ENCODE data around the gene LHX2. TPM values are rescaled to one million over a fixed set of nuclear protein-coding genes. Genes with fewer than 3 reads are reported as not detected.
A peak's percentile ranks its signal among the peaks of the same experiment; 100 is the strongest.

LHX2 gene
- total RNA-seq, 3 donors from 2014 or later: not detected

- peaks cover 0 to 19% of the 10 kb centered on the region in 2 donors for H3K27me3 ChIP-seq
- no peaks in the 10 kb centered on the region for H3K9me3 ChIP-seq
- intact Hi-C loops (cut with DNase I; ENCODE audit: low total_unique reads): no loop called here
- no peak overlapping the region for H3K27ac ChIP-seq
- no peak for TF ChIP-seq POLR2AphosphoS5 (IDR thresholded peaks at IDR 0.05)
- no peak for TF ChIP-seq POLR2A (IDR thresholded peaks at IDR 0.05)
- TF ChIP-seq CTCF (IDR thresholded peaks at IDR 0.05): no peak
- peak overlapping the region in 1 of 3 donors; percentile 60 for H3K4me3 ChIP-seq
- H3K4me1 ChIP-seq: peaks cover 8 to 17% of the 10 kb centered on the region in 2 donors
- DNase-seq (ENCODE audit: low spot score in 2 of 2): no peak
- H3K36me3 ChIP-seq: no peaks in the 10 kb centered on the region
Observed at GRCh38 chr9:124041817-124042116, 30.2 kb downstream of the LHX2 start.

GRCh38 chr9:124042201-124042721 lies 30.7 kb downstream of the LHX2 start:
- Histone ChIP-seq H3K27ac (no peak overlapping the region), H3K4me3 (peak overlapping the region in 1 of 3 donors; percentile 6), H3K27me3 (peaks cover 0 to 16% of the 10 kb centered on the region in 2 donors), H3K4me1 (peaks cover 8 to 17% of the 10 kb centered on the region in 2 donors), H3K9me3 (no peaks in the 10 kb centered on the region), H3K36me3 (no peaks in the 10 kb centered on the region)
- TF ChIP-seq POLR2AphosphoS5 (IDR thresholded peaks at IDR 0.05): no peak
- no peak for TF ChIP-seq CTCF (IDR thresholded peaks at IDR 0.05)
- no peak for TF ChIP-seq POLR2A (IDR thresholded peaks at IDR 0.05)
- no peak for DNase-seq (ENCODE audit: low spot score in 2 of 2)
- intact Hi-C loops (cut with DNase I; ENCODE audit: low total_unique reads): no loop called here

GRCh38 chr9:124044448-124044847 lies 32.9 kb downstream of the LHX2 start:
- Histone ChIP-seq H3K9me3 (no peaks in the 10 kb centered on the region), H3K4me3 (no peak overlapping the region), H3K36me3 (no peaks in the 10 kb centered on the region), H3K27me3 (peaks cover 0 to 13% of the 10 kb centered on the region in 2 donors), H3K27ac (no peak overlapping the region), H3K4me1 (peaks cover 8 to 17% of the 10 kb centered on the region in 2 donors)
- intact Hi-C loops (cut with DNase I; ENCODE audit: low total_unique reads): no loop called here
- TF ChIP-seq CTCF (IDR thresholded peaks at IDR 0.05): no peak
- no peak for TF ChIP-seq POLR2AphosphoS5 (IDR thresholded peaks at IDR 0.05)
- TF ChIP-seq POLR2A (IDR thresholded peaks at IDR 0.05): no peak
- DNase-seq (ENCODE audit: low spot score in 2 of 2): no peak

GRCh38 chr9:124045076-124045829 lies 33.7 kb downstream of the LHX2 start:
- peaks cover 0 to 13% of the 10 kb centered on the region in 2 donors for H3K27me3 ChIP-seq
- peak overlapping the region; percentile 25 to 77 for H3K27ac ChIP-seq
- peaks cover 8 to 17% of the 10 kb centered on the region in 2 donors for H3K4me1 ChIP-seq
- no peak for TF ChIP-seq POLR2AphosphoS5 (IDR thresholded peaks at IDR 0.05)
- H3K4me3 ChIP-seq: peak overlapping the region; percentile 41 to 74 (median 49)
- intact Hi-C loops (cut with DNase I; ENCODE audit: low total_unique reads): no loop called here
- no peaks in the 10 kb centered on the region for H3K9me3 ChIP-seq
- H3K36me3 ChIP-seq: no peaks in the 10 kb centered on the region
- DNase-seq (ENCODE audit: low spot score in 2 of 2): peak in 1 of 2 donors; percentile 20

- peak overlapping the region; percentile 25 to 53 for H3K27ac ChIP-seq
- H3K27me3 ChIP-seq: peaks cover 0 to 13% of the 10 kb centered on the region in 2 donors
- TF ChIP-seq POLR2AphosphoS5 (IDR thresholded peaks at IDR 0.05): no peak
- no peak for TF ChIP-seq CTCF (IDR thresholded peaks at IDR 0.05)
- no peak for TF ChIP-seq POLR2A (IDR thresholded peaks at IDR 0.05)
- peak overlapping the region; percentile 41 to 74 (median 49) for H3K4me3 ChIP-seq
- no peak for DNase-seq (ENCODE audit: low spot score in 2 of 2)
- no peaks in the 10 kb centered on the region for H3K9me3 ChIP-seq
- intact Hi-C loops (cut with DNase I; ENCODE audit: low total_unique reads): no loop called here
- no peaks in the 10 kb centered on the region for H3K36me3 ChIP-seq
- H3K4me1 ChIP-seq: peaks cover 8 to 17% of the 10 kb centered on the region in 2 donors
Observed at GRCh38 chr9:124045830-124046177, 34.2 kb downstream of the LHX2 start.
